Glomerular visceral epithelial cell (primary cell): ENCODE measurements around the gene NDUFB7.
"Not testable (repeated sequence)": the region's sequence is repeated elsewhere in the genome, so short reads cannot be mapped to it uniquely, and the experiment has no call there.

Experiments
- DNase-seq: peaks from one replicate; pipeline ENCODE4 v3.0.0-alpha.2; 2016; ENCODE audit errors: extremely low spot score

NDUFB7 gene

GRCh38 chr19:14553042-14553938 lies 18.6 kb downstream of the NDUFB7 start:
- DNase-seq, result no peak

DNA sequence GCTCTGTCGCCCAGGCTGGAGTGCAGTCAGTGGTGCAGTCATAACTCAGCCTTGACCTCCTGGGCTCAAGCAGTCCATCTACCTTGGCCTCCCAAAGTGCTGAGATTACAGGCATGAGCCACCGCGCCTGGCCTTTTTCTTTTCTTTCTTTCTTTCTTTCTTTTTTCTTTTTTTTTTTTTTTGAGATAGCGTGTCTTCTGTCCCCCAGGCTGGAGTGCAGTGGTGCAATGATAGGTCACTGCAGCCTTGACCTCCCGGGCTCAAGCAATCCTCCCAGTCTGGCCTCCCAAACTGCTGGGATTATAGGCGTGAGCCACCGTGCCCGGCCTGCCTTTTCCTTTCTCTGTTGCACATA lies 19.9 kb downstream of the NDUFB7 start:
- DNase-seq, result not testable (repeated sequence)

- DNase-seq, result peak; percentile 56
Observed at GRCh38 chr19:14551134-14552005, 20.5 kb downstream of the NDUFB7 start.

DNA sequence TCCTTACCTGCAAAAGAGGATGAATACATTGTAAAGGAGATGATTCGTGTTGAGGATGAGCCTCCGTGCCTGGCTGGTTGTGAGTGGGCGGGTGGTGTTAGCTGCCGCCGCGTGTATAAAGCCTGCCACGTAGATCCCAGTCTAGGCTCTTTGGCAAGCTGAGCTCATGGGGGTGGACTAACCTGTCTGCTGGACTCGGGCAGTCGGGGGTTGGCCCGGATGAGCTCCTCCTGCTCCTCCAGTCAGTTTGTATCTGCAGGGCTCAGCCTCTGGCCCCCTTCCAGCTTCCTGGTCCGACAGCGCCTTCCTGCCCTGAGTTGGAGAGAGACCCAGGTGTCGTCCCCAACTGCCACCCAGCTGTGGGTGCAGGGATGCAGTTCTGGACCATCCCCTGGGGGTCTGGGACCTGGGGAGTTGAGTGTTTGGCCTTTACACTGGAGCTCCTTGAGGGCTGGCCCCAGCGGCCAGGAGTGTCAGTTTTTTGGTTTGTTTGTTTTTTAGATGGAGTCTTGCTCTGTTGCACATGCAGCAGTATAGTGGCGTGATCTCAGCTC lies 21.6 kb downstream of the NDUFB7 start:
- peak; percentile 66 for DNase-seq

GRCh38 chr19:14545716-14546082 lies 26.2 kb downstream of the NDUFB7 start:
- no peak for DNase-seq

DNA sequence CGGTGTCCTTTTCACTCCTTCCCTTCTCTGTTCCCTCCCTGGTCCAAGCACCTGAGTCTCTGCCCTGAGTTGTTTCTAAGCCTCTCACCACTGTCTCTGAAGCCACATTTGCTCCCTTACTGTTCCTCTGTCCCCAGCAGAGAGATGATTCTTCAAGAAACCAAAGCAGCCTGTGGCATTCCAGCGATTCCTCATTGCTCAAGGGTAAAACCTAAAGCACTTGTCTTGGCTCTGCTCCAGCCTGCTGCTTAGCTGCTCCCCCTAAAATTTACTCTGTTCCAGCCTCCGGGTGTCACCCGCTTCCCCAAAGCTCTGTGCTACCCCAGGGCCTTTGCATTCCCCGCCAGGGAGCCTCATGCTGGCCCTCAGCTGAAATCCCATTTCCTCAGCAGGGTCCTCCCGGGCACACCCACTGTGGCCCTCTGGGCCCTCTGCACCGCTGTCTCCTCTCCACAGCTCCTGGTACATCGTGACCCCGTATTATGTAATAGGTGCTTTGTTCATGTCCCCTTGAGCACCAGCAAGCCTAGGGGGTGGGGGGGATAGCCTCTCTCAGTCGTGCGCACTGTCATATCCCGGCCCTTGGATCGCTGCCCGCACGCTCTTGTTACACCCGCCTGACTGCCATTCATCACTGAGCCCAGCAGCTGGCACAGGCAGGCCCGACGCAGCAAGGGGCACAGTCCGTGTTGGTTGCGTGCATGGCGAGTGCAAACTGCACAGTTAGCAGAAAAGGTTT lies 26.7 kb downstream of the NDUFB7 start:
- DNase-seq, result peak; percentile 62

GRCh38 chr19:14544047-14544446 lies 27.8 kb downstream of the NDUFB7 start:
- DNase-seq, result no peak

GRCh38 chr19:14542711-14543328 lies 29.0 kb downstream of the NDUFB7 start:
- peak; percentile 27 for DNase-seq

DNA sequence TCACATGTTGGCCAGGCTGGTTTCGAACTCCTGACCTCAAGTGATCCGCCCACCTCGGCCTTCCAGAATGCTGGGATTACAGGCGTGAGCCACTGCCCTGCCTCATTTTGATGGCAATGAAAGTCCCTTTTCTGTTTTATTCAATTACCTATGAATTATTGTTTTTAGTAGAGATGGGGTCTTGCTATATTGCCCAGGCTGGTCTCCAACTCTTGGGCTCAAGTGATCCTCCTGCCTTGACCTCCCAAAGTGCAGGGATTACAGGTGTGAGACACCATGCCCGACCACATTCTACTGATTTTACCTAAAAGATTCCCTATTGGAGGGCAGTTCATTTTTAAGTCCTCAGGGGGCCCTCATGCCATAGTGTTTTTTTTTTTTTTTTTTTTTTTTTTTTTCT lies 29.9 kb downstream of the NDUFB7 start:
- DNase-seq, result not testable (repeated sequence)

GRCh38 chr19:14540741-14541525 lies 30.9 kb downstream of the NDUFB7 start:
- no peak for DNase-seq

DNA sequence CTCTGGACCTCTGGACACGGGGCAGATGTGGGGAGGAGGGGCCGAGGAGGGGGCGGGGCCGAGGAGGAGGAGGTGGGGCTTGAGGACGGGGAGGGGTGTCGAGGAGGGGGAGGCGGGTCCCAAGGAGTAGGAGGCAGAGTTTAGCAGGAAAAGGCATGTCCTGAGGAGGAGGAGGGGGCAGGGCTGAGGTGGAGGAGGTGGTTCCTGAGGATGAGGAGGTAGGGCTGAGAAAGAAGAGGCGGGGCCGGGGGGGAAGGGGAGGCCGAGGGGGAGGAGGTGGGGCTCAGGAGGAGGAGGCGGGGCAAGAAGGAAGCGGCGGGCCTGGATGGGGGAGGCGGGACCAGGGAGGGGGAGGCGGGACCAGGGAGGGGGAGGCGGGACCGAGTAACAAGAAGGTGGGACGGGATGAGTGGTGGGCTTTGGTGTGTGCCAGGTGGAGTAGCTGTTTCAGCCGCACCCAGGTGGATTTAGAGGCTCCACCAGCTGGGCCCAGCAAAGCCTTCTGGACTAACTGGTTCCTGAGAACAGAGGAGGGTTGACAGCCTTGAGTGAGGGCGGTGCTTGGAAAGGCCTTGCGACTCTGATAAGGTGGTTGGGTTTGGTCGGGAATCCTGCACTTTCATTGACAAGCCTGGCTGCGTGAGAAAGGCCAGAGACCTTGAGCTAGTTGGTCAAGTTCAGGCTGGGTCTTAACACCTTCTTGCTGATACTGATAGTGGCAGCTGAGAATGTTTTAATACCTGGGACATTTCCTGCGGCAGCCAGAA lies 34.8 kb downstream of the NDUFB7 start:
- DNase-seq, result peak; percentile 44

GRCh38 chr19:14533450-14533849 lies 38.4 kb downstream of the NDUFB7 start:
- DNase-seq, result no peak

GRCh38 chr19:14530506-14530905 lies 41.4 kb downstream of the NDUFB7 start:
- no peak for DNase-seq

- DNase-seq, result no peak
Observed at GRCh38 chr19:14530005-14530348, 41.9 kb downstream of the NDUFB7 start.

- DNase-seq, result peak; percentile 100
Observed at GRCh38 chr19:14529254-14530004, 42.4 kb downstream of the NDUFB7 start, which contains the start of gene TECR. Gene TECR (plus strand): TSS chr19:14529594. CDS start chr19:14529697, 103 bp downstream.

DNA sequence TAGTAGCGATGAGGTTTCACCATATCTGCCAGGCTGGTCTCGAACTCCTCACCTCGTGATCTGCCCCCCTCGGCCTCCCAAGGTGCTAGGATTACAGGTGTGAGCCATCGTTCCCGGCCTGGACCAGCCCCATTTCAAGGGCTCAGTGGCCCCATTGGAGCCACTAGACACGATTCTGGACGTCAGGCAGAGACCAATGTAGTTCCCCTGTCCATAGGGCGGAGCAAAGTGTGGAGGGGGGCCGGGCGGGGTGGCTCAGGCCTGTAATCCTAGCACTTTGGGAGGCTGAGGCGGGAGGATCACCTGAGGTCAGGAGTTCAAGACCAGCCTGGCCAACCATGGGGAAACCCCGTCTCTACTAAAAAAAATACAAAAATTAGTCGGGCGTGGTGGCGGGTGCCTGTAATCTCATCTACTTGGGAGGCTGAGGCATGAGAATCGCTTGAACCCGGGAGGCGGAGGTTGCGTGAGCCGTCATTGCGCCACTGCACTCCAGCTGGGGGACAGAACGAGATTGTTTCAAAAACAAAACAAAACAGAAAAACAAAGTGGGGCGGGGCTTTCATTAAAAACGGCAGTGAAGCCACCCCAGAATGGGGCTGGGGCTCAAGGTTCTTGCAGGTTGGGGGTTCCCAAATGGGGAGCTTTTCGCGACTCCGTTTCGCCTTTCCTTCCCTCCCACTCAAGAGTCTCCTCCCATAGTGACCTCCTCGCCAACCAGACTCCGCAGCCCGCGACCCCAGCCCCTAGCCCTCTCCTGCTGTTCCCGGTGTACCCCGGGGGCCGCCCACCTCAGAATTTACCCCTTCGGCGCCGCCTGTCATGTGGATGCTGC lies 43.2 kb downstream of the NDUFB7 start:
- no peak for DNase-seq

- no peak for DNase-seq
Observed at GRCh38 chr19:14526423-14526822, 45.4 kb downstream of the NDUFB7 start.

GRCh38 chr19:14525729-14526128 lies 46.1 kb downstream of the NDUFB7 start:
- no peak for DNase-seq
